Measurements from ENCODE around the gene KIF26B.

DNA sequence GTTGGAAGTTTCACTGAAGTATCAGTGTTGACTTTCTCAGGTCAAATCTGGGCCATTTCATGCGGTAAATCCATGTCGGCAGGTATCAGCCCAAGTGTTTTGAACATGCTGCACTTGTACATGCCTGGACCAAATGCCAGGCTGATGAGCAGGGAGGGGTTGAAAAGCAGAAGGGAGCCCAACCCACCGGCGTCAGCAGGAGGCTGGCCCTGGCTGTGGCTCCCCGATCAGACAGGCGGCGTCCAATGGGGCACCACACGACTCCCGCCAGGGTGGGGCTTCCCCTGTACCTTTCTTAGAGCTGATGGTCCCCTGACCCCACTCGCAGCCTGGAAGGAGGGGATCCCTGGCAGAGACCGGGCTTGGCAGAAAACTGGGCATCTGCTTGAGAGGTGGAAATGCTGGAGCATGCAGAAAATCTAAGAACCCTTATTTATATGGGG is 540.0 kb downstream of the KIF26B start:
- TF ChIP-seq, protein P1, sequence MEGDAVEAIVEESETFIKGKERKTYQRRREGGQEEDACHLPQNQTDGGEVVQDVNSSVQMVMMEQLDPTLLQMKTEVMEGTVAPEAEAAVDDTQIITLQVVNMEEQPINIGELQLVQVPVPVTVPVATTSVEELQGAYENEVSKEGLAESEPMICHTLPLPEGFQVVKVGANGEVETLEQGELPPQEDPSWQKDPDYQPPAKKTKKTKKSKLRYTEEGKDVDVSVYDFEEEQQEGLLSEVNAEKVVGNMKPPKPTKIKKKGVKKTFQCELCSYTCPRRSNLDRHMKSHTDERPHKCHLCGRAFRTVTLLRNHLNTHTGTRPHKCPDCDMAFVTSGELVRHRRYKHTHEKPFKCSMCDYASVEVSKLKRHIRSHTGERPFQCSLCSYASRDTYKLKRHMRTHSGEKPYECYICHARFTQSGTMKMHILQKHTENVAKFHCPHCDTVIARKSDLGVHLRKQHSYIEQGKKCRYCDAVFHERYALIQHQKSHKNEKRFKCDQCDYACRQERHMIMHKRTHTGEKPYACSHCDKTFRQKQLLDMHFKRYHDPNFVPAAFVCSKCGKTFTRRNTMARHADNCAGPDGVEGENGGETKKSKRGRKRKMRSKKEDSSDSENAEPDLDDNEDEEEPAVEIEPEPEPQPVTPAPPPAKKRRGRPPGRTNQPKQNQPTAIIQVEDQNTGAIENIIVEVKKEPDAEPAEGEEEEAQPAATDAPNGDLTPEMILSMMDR (IDR thresholded peaks at IDR 0.05) = no peak
- TF ChIP-seq EP300 (IDR thresholded peaks at IDR 0.05) (no peak), POLR2A (IDR thresholded peaks at IDR 0.05) (no peak)

Measured in suprapubic skin (tissue), 3 donors.